ENCODE measurements around the gene WDR90. TPM values are rescaled to one million over a fixed set of nuclear protein-coding genes. Genes with fewer than 3 reads are reported as not detected.

Gene WDR90
- total RNA-seq = 17.9 TPM

GRCh38 chr16:648781-649589 lies at the start of gene WDR90:
Gene WDR90, plus strand, starts transcription at chr16:649365. Its CDS starts 52 bp downstream, at chr16:649417.
- peak; percentile 80 for ATAC-seq

DNA sequence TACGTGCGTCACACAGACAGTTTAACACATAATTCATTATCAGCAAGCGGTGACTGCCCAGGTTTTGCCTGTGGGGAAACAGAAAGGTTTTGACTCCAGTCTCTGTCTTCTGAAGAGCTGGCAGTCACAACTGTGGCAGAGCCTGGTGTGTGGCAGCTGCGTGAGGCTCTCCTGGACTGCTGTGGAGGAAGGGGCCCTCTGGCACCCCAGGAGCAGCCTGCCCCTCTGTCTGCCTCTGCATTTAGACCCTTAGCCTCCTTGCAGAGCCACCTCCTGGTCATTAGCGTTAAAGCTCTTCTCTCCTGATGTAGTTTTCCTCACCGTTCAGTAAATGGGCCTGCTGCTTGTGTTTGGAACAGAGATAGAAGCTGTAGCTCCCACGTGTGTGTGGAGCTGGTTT lies 48.4 kb upstream of the WDR90 start:
- no peak for ATAC-seq

- ATAC-seq = no peak
These were observed 45.2 kb upstream of the WDR90 start for GRCh38 chr16:603933-604332.

DNA sequence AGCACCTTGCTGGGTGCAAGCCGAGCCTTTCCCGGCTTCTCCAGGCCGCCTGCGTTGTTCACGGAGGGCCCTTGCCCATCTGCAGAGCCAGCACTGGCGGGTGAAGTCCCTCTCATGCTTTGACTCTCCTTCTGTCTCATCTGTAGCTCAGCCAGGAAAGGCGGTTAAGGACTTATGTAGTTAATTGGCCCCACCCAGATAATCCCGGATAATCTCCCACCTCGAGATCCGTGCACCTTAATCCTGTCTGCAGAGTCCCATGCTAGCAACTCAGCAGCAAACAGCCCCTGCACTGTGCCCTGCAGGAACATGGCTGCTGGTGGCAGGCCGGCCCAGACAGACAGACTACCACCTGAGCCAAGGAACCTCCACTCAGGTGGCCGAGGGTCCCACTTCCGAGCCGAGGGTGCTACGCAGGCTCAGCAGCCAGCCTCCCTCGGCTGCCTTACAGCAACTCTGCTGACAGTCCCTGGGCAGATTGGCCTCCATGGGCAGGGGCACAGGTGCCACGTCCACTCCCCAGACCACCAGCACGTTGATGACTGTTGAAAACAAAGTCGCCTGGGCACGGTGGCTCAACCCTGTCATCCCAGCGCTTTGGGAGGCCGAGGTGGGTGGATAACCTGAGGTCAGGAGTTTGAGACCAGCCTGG lies 42.4 kb upstream of the WDR90 start:
- ATAC-seq = no peak

DNA sequence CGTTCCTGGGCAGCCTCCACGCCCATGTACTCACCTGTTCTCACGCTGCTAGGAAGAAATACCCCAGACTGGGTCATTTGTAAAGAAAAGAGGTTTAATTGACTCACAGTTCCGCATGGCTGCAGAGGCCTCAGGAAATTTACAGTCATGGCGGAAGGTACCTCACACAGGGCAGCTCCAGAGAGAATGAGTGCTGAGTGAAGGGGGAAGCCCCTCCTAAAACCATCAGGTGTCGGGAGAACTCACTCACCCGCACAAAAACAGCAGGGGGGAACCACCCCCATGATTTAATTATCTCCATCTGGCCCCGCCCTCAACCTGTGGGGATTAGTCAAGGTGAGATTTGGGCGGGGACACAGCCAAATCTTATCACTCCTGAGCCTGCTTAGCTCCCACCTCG lies 41.1 kb upstream of the WDR90 start:
- peak; percentile 70 for ATAC-seq

DNA sequence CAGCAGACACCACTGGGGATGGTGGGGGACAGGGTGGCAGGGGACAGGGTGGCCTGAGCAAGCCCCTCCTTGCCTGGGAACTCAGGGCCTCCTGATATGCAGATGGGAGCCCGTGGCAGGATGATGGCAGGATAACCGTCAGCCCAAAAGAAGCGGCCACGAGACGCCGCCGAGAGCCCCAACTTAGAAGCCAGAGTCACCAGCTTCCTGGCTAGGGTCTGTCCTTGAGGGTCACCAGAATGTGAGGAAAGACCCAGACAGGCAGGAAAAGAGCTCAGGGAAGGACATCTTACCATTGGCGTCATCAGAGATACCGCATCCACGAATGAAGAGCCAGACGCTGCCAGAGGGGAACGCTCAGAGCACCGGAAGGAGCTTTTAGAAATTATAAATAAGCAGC lies 39.8 kb upstream of the WDR90 start:
- ATAC-seq = no peak

DNA sequence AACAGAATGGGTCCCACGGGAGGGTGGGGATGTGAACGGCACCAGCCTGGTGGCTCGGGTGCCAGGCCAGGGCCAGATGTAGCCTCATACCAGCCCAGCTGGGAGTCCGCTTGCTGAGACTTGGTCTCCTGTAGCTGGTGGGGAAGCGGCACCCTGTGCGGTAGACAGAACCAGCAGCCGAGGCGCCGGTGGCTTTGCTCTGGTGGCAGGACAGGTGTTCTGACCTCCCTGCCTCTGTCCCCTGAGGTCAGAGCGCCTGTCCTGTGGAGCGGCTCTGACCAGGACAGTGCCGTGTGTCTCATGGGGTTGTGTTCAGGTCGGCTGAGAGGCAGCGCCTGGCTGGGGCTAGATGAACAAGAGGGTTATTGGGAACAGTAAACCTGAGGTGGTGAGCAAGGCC lies 39.2 kb upstream of the WDR90 start:
- peak; percentile 18 for ATAC-seq

DNA sequence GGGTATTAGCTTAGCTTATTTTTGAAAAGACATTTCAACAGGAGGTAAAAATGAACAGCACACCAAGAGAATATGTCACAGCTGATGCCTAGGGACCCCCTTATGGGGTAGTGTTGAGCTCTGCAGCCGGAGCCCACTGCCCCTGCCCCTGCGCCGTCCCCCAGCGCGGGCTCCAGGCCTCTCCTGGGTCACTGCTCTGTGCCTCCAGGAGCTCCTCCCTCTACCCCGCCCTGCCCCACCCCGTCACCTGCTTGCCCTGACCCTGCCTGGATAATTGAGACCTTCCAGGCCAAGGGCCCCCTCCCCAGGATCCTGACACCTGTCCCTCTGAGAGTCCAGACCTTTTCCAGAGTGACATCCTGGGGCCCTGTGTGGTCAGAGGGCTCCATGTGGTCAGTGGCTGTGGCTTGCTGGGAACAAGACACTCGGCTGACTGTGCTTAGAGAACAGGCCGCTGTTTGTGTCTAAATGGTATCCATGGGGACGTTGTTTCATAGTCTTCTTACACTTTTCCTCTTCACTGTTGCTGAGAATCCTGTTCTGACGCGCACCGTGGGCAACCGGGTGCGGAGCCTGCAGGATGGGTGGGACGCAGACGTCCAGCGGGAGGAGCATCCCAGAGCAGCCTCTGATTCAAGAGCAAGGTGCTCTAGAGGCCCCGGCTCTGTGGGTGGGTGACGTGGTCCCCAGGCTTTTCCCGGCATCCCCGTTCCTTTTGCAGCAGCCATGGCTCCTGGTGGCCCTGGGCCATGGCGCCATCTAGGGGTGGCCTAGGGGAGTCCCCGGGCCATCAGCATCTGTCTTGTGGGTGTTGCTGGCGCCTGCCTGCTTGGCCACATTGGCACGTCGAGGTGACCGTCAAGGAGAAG lies 38.4 kb upstream of the WDR90 start:
- ATAC-seq = peak; percentile 82

DNA sequence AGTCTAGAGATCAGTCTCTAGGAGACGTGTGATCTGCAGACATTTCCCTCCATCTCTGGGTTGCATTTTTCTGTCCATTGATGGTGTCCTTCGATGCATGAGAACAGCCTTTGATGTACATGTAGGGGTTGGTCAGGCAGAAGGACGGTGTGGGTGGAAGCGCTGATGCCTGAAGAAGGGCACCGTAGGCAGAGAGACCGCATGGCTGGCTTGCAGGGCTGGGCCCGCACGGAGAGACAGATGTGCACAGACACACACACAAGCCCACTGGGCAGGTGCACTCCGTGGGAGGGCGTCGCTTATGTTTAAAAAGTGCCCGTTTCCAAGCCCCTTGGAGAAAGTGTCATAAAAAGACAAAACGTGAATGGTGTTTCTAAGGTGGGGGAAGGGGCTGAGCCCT lies 34.0 kb upstream of the WDR90 start:
- no peak for ATAC-seq

GRCh38 chr16:616733-617586 lies 32.2 kb upstream of the WDR90 start:
- peak; percentile 51 for ATAC-seq

GRCh38 chr16:617855-618254 lies 31.3 kb upstream of the WDR90 start:
- ATAC-seq = no peak

GRCh38 chr16:619476-620100 lies 29.6 kb upstream of the WDR90 start:
- ATAC-seq = no peak

GRCh38 chr16:620700-621525 lies 28.3 kb upstream of the WDR90 start:
- no peak for ATAC-seq

DNA sequence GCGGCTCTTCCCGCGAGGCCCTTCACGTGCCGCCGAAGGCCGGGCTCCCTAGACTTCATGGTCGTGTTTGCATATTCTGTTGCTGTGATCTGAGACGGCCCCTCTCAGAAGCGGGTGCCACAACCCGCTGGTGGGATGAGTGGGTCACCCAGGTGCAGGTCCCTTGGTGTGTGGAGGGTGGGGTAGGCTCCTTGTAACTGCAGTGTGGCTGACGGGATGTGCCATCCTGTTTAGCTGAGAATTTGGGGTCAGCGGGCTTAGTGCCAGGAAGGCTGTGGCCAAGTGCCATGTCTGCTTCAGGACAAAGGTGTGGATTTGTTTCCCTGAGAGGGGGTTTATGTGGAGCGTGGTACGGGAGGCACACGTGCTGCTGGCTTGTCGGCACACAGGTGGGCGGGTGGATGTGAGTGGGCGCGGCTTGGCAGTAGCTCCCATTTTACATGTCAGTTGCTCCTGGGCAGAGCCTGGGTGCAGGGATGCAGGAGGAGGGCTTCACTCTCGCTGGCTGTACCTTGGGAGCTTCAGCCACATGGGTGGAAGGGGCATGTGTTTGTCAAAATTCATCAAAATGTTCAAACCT lies 27.5 kb upstream of the WDR90 start:
- ATAC-seq = no peak

GRCh38 chr16:622920-623280 lies 26.3 kb upstream of the WDR90 start:
- ATAC-seq = no peak

DNA sequence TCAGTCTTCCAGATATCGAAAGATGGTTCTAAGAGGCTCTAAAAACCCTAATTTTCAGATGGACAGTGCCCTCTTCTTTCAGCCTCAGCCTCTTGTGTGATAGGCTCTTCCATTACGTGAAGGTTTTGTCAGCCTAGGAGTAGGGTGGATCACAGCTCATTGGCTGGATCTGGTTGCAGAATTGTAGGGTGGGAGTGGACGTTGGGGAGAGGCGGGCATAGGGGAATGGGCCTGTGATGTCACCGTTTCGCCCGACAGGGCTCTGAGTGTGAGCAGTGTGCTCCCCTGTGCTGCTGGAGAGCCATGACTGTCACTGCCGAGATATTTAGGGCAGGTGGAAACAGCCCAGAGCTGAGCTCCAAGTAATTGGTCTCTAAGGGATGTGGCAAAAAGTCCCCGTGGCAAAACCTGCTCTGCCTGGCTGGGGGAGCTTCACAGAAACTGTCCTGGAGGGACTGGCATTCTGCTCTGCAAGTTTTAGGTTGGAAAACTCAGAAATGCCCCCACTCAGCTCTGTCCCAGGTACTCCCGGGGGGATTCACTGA lies 24.6 kb upstream of the WDR90 start:
- ATAC-seq = no peak

DNA sequence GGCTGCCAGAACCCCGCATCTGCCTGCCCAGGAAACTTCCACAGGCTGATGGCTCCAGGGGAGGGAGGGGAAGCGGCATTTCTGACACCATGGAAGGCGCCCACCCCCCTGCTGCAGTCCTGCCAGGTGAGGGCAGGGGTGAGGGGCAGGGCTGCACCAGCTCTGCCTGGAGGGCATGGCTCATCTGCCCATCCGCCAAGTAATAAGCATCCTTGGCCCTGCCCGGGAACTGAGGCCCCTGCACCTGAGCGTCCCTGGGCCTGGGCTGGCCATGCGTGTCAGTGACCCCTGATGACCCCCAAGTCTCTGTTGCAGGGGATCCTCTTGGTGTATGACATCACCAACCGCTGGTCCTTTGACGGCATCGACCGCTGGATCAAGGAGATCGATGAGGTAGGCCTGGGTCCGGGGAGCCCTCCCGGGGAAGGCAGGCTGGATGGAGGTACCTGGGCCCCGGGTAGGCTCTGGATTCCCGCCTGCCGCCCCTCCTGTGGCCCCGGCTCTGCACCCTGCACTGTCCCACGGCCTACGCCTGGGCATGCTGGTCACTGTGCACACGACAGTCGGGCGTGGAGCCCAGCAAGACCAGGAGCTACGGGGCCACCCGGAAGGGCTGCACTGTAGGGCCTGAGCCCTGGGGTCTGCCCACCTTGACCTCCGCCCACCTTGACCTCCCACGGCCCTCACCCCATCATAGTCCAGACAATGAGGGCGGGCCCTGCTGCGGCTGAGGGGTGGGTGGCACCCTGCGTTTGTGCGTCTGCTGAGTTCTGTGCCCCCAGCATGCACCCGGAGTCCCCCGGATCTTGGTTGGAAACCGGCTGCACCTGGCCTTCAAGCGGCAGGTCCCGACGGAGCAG lies 23.8 kb upstream of the WDR90 start:
- no peak for ATAC-seq

DNA sequence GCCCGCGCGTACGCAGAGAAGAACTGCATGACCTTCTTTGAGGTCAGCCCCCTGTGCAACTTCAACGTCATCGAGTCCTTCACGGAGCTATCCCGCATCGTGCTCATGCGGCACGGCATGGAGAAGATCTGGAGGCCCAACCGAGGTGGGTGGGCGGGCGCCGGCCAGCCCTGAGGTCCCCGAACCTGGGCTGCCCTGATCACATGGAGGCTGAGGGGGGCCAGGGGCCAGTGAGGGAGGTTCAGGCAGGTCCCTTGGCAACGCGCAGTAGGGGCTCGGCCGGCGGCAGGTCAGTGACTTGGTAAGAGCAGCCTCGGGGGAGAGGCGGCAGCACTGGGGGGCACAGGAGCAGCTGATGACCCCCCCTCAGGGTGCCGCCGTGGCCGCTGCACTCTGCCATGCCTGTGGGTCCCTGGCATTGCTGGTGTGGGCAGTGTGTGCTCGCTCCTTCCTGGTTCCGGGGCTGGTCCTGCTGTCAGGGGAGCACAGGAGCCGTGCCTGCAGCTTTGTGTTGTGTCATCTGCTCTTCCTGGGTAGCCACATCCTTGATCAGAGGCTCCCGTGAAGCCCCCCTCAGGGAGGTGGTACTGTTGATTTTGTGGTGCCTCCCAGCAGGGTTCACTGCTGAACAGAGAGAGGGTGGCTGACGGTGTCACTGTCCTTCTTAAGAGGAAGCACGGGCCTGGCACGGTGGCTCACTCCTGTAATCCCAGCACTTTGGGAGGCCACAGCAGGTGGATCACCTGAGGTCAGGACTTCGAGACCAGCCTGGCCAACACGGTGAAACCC lies 23.0 kb upstream of the WDR90 start:
- ATAC-seq = no peak

Data from esophagus mucosa (tissue), 1 donor.